HepG2 (cell line): ENCODE results near the gene SAMD4B. TPM values are rescaled to one million over a fixed set of nuclear protein-coding genes. Genes with fewer than 3 reads are reported as not detected.

ENCODE experiments used
- ATF1 ChIP-seq: IDR thresholded peaks from 2 replicates; pipeline ENCODE4 v1.6.1; 2016; ENCODE audit warnings: mild to moderate bottlenecking, control low read depth
- ATF5 ChIP-seq: sonication (generic); formaldehyde crosslinking; IDR thresholded peaks from 2 replicates; pipeline ENCODE4 v1.4.0; 2020; ENCODE audit warnings: mild to moderate bottlenecking, low read depth, missing genetic modification reagents
- ETV5 ChIP-seq: IDR thresholded peaks from 2 replicates; pipeline ENCODE4 v1.6.1; 2018; ENCODE audit warnings: missing biosample characterization, missing genetic modification reagents, inconsistent platforms, borderline replicate concordance
- HIVEP1 ChIP-seq: sonication (generic); formaldehyde crosslinking; IDR thresholded peaks from 2 replicates; pipeline ENCODE4 v1.4.0; 2020; ENCODE audit warnings: mild to moderate bottlenecking, missing genetic modification reagents
- MED1 ChIP-seq: sonication (generic); formaldehyde crosslinking; IDR thresholded peaks from 2 replicates; pipeline ENCODE4 v1.4.0; 2020; ENCODE audit warnings: missing genetic modification reagents
- MEIS1 ChIP-seq: sonication (generic); formaldehyde crosslinking; IDR thresholded peaks from 2 replicates; pipeline ENCODE4 v1.9.0; 2021; ENCODE audit warnings: mild to moderate bottlenecking, missing genetic modification reagents, moderate library complexity, borderline replicate concordance
- MZF1 ChIP-seq: sonication (generic); formaldehyde crosslinking; IDR thresholded peaks from 2 replicates; pipeline ENCODE4 v1.8.1; 2023; ENCODE audit warnings: mild to moderate bottlenecking, missing genetic modification reagents, borderline replicate concordance
- NFATC3 ChIP-seq: sonication (generic); formaldehyde crosslinking; IDR thresholded peaks from 2 replicates; pipeline ENCODE4 v1.5.1; 2020; ENCODE audit warnings: mild to moderate bottlenecking, missing genetic modification reagents
- POLR2A ChIP-seq, 2 experiments: IDR thresholded peaks; 2 replicates each; pipeline ENCODE4 v1.6.1; 2011; ENCODE audit warnings: low read depth in 2 of 2, low read length in 2 of 2, mild to moderate bottlenecking in 1 of 2, moderate library complexity in 1 of 2; ENCODE audit not compliant: insufficient read depth in 1 of 2
- SAFB2 ChIP-seq: sonication (generic); formaldehyde crosslinking; IDR thresholded peaks from 2 replicates; pipeline ENCODE4 v1.5.1; 2020; ENCODE audit warnings: missing genetic modification reagents, low read depth, mild to moderate bottlenecking, borderline replicate concordance
- SYNCRIP ChIP-seq: fragments of 200-400 bp; formaldehyde crosslinking; IDR thresholded peaks from 2 replicates; pipeline ENCODE4 v1.6.1; 2018; ENCODE audit warnings: mild to moderate bottlenecking, low read depth, low read length; ENCODE audit not compliant: insufficient read depth
- TEAD2 ChIP-seq: sonication (generic); formaldehyde crosslinking; IDR thresholded peaks from 2 replicates; pipeline ENCODE4 v1.9.0; 2021; ENCODE audit warnings: missing genetic modification reagents
- TOE1 ChIP-seq: sonication (generic); formaldehyde crosslinking; IDR thresholded peaks from 2 replicates; pipeline ENCODE4 v1.4.0; 2020; ENCODE audit warnings: mild to moderate bottlenecking, missing genetic modification reagents
- ZBTB14 ChIP-seq: sonication (generic); formaldehyde crosslinking; IDR thresholded peaks from 2 replicates; pipeline ENCODE4 v1.4.0; 2020; ENCODE audit warnings: missing genetic modification reagents
- ZEB1 ChIP-seq: IDR thresholded peaks from 2 replicates; pipeline ENCODE4 v1.6.1; 2012; ENCODE audit warnings: mild to moderate bottlenecking, low read depth, inconsistent platforms; ENCODE audit not compliant: insufficient replicate concordance
- ZNF18 ChIP-seq: sonication (generic); formaldehyde crosslinking; IDR thresholded peaks from 2 replicates; pipeline ENCODE4 v1.8.0; 2022; ENCODE audit warnings: mild to moderate bottlenecking, missing genetic modification reagents; ENCODE audit not compliant: insufficient replicate concordance
- ZNF33B ChIP-seq: sonication (generic); formaldehyde crosslinking; IDR thresholded peaks from 2 replicates; pipeline ENCODE4 v1.5.1; 2020; ENCODE audit warnings: mild to moderate bottlenecking, missing genetic modification reagents
- ZNF501 ChIP-seq: sonication (generic); formaldehyde crosslinking; IDR thresholded peaks from 2 replicates; pipeline ENCODE4 v1.5.1; 2020; ENCODE audit warnings: mild to moderate bottlenecking, moderate library complexity, missing genetic modification reagents
- ZNF577 ChIP-seq: sonication (generic); formaldehyde crosslinking; IDR thresholded peaks from 2 replicates; pipeline ENCODE4 v1.4.0; 2020; ENCODE audit warnings: mild to moderate bottlenecking, low read depth, missing genetic modification reagents, borderline replicate concordance
- ZNF646 ChIP-seq: sonication (generic); formaldehyde crosslinking; IDR thresholded peaks from 2 replicates; pipeline ENCODE4 v1.9.0; 2021; ENCODE audit warnings: mild to moderate bottlenecking, missing genetic modification reagents
- ZNF761 ChIP-seq: sonication (generic); formaldehyde crosslinking; conservative IDR thresholded peaks from 2 replicates; pipeline ENCODE4 v1.4.0; 2020; ENCODE audit warnings: mild to moderate bottlenecking, missing genetic modification reagents
- polyA plus RNA-seq, 8 experiments: library from polyadenylated mRNA; depleted of rRNA in 3 of 8; stranded (reverse) in 7 of 8; unstranded in 1 of 8; fragments of >200 nt; fragmentation: Illumina TruSeq in 4 of 8; extraction: Trizol in 4 of 8; gene quantifications; 2 replicates each; pipeline versions ENCODE4 v1.2.1 to v1.2.3, GENCODE V29; 2011 to 2016; ENCODE audit warnings: low read depth in 4 of 8, missing spikeins in 1 of 8, mixed read lengths in 1 of 8; ENCODE audit not compliant: insufficient read depth in 1 of 8
- total RNA-seq, 5 experiments: library from RNA; depleted of rRNA; stranded (reverse); fragments of >200 nt; fragmentation: Illumina TruSeq; extraction: Trizol; gene quantifications; 2 replicates each; pipeline ENCODE4 v1.2.3, GENCODE V29; 2016; ENCODE audit warnings: low read depth in 1 of 5

Gene SAMD4B
- total and polyA plus RNA-seq, 2 of the 13 experiments (the other 11 are each of a cell fraction or from before 2014, with no cell fraction given) = 26.0 to 31.8 TPM

GRCh38 chr19:39398297-39398864 lies 56.2 kb downstream of the SAMD4B start (continued):
- TF ChIP-seq ZBTB14 (no peak), TEAD2 (no peak), ZNF18 (CRISPR knock-in tag) (peak; percentile 28), ZNF761 (peak; percentile 72; the same call in 1 of the 2 replicates), TOE1 (CRISPR knock-in tag) (no peak), NFATC3 (no peak), MZF1 (CRISPR knock-in tag) (no peak), ZNF33B (CRISPR knock-in tag) (no peak), SAFB2 (no peak), ZNF501 (CRISPR knock-in tag) (peak; percentile 76), POLR2A (IDR thresholded peaks at IDR 0.05; ENCODE audit: insufficient read depth in 1 of 2, low read depth in 2 of 2, low read length in 2 of 2) (peak in 1 of 2 experiments; percentile 35; a peak in 1 of 4 replicates), ZNF577 (CRISPR knock-in tag) (0 out of 2 replicates have a peak, but pooled peaks have one; percentile 48), ZNF646 (CRISPR knock-in tag) (no peak), ATF5 (CRISPR knock-in tag) (no peak), MEIS1 (peak; percentile 81), ATF1 (CRISPR knock-in tag) (no peak), HIVEP1 (CRISPR knock-in tag) (no peak), SYNCRIP (no peak), ZEB1 (no peak), ETV5 (CRISPR knock-in tag) (0 out of 2 replicates have a peak, but pooled peaks have one; percentile 5), MED1 (CRISPR knock-in tag) (no peak)
